HL-60/S4 treated with retinoic acid at 250 ng/mL for 4 days and 3 days (cell line): Measurements from ENCODE around the gene MAN1C1.

Experiments used
- in situ Hi-C: fragments of 300-500 bp; cut with MboI; formaldehyde crosslinking; loops from 2 replicates; pipeline ENCODE4 v1.7.0; 2022; ENCODE audit warnings: low sequenced_read_pairs

Gene MAN1C1

GRCh38 chr1:25613091-25613490 lies 3.5 kb upstream of the MAN1C1 start:
- in situ Hi-C loops: no loop called here

- in situ Hi-C loops: no loop called here
Observed at GRCh38 chr1:25614501-25615171, 2.0 kb upstream of the MAN1C1 start.

- in situ Hi-C loops: no loop called here
Observed at GRCh38 chr1:25615172-25615541, 1.4 kb upstream of the MAN1C1 start.

DNA sequence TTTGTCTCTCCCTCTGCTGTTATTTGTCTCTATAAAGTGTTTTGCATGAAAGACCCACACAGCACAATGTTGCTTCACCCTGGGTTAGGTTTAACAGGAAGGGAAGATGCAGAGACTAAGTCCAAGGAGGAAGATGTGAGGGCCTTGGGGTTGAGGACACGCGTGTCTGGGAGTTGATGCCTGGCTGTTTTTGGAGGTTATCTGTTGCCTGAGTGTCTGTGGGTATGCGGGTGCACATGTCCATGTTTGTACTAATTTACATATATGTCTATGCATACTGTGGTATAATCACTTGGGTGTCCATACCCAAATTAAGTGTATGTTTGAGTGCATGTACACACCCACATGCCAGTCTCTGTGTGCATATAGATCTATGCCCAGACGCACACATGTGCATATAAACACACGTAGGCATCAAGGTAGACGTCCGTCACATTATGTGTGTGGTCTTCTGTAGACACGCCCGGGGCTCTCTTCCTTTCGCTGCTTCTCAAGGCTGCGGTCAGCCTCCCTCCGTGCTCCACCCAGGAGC lies 962 bp upstream of the MAN1C1 start:
- in situ Hi-C loops: no loop called here

DNA sequence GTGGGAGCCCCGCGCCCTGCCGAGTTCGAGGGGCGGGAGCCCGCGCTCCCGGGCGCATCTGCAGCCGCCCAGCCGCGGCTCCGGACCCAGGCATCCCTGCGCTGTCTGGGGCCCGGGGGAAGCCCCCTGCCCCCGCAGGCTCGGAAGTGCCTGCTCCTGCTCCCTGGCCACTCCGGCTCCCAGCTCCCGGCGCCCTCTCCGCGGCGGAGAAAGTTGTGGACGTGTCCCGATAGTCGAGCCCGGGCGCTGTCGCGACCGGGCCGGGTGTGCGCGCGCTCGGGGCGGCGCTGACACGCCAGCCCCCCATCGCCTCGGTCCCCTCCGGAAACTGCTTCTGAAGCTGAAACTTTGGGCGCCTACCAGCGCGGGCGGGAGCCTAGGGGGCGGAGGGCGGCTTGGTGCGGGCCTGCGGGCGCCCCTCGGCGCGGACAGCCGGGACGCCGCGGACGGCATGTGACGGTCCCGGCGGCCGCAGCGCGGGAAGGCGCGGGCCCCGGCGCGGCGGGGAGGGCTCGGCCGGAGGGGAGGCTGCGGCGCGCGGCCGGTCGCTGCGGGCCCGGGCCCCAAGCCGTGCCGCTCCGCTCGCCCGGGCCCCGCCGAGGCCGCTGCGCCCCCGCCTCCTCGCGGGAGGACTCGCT lies 515 bp downstream of the MAN1C1 start:
- in situ Hi-C loops: no loop called here

DNA sequence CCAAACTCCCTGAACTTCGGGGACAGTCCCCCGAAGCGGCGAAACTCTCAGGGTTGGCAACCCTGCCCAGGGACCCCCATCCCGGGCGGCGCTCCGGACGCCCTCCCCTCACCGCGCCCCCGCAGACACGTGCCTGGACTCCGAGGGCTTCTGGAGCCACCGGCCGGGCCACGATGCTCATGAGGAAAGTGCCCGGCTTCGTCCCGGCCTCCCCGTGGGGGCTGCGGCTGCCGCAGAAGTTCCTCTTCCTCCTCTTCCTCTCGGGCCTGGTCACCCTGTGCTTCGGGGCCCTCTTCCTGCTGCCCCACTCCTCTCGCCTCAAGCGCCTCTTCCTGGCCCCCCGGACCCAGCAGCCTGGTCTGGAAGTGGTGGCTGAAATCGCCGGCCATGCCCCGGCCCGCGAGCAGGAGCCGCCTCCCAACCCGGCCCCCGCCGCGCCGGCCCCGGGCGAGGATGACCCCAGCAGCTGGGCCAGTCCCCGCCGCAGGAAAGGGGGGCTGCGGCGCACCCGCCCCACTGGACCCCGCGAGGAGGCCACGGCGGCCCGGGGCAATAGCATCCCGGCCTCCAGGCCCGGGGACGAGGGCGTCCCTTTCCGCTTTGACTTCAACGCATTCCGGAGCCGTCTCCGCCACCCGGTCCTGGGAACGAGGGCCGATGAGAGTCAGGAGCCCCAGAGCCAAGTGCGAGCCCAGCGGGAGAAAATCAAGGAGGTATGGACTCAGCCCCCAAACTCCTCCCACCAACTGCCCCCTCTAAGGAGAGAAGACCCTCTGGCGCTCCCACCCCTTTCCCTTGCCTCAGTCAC lies 1.2 kb downstream of the MAN1C1 start:
- in situ Hi-C loops: no loop called here

- in situ Hi-C loops: no loop called here
Observed at GRCh38 chr1:25618433-25618808, 1.8 kb downstream of the MAN1C1 start.

GRCh38 chr1:25619101-25619890 lies 2.7 kb downstream of the MAN1C1 start:
- in situ Hi-C loops: no loop called here

GRCh38 chr1:25620211-25620610 lies 3.6 kb downstream of the MAN1C1 start:
- in situ Hi-C loops: no loop called here

GRCh38 chr1:25620701-25621350 lies 4.2 kb downstream of the MAN1C1 start:
- in situ Hi-C loops: no loop called here

DNA sequence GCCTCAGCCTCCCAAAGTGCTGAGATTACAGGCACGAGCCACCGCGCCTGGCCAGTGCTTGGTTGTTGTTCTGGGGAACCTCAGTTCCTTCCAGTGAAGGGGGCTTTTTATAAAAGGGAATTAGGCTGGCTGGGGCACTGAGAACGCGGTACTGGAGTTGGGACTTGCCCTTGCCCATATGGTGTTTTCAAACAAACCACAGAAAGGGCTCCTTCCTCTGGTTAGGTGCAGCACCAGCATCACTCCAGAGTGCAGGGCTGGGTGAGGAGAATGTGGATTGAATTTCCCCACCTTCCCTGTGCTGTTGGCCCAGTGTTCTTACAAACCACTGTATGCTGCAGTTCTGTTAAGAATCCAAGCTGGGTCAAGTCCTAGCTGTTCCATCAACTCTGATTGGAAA lies 5.3 kb downstream of the MAN1C1 start:
- in situ Hi-C loops: no loop called here

DNA sequence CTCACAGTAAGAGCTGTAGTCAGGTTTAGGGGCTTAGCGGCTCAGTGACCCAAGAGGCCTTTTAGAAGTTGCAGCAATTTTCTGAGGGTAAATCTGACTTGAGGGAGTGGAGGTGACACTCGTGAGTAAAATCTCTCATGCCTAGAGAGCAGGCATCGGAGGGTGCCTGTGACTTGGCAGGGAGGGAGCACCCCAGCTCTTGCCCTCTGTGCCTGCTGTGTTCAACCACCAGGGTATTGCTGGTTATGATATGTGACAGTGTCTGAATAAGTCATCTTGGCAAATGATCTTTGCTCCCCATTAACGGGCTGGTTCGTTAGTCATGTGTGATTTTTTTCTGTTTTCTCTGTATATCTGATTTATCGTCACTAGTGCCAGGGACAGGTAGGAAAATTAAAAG lies 5.9 kb downstream of the MAN1C1 start:
- in situ Hi-C loops: no loop called here

DNA sequence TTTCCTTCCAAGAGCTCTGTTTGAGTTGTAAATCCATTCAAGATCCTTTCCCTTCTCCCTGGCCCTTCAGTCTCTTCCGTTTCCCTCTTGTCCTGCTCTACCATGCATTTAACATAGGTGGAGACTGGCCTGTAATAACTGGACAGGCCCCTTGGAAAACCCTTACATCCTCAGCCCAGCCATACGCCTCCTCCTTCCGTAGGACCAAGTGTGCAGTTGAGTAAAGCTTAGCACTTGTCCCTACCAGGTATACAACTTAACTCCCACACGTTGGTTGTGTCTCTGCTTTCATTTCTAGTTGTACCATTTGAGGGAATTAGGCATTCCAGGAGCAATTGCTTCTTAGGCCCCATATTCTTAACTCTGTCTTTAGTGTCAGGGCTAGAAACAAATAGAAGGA lies 6.4 kb downstream of the MAN1C1 start:
- in situ Hi-C loops: no loop called here

DNA sequence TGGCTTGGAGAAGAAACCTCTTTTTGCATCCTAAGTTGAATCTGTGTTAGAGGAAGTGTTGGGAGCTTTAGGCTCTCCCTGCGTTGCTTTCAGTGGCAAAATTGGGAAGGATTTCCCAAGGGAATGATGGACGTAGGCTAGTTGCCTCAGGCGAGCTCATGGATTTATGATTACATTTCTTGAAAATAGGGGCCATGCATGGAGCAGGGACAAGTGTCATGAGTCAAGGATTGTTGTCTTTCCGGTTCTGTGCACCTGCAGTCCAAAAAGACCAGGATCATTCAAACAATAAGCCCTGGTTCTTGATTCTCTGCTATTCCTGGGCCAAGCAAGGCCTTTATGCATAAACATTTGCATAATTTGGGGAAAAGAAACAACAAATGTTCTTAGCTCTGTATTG lies 7.1 kb downstream of the MAN1C1 start:
- in situ Hi-C loops: no loop called here

DNA sequence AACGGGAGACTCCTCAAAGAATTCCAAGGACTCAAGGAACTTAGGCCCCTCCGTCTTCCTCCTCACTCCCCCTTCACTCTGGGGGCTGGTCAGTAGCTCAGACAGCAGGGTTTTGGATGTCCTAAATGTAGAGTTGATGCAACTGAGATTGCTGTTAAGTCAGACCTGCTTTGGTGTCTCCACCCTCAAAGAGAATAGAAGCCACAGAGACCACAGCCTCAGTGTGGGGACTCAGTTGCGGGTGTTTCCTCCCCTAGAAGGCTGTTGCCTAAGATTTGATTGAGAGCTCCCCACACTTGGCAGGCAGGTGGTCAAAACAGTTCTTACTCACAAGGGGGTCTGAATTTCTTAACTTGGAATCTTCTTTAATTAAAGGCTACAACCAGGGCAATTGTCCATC lies 7.6 kb downstream of the MAN1C1 start:
- in situ Hi-C loops: no loop called here

GRCh38 chr1:25624604-25625003 lies 8.0 kb downstream of the MAN1C1 start:
- in situ Hi-C loops: no loop called here

DNA sequence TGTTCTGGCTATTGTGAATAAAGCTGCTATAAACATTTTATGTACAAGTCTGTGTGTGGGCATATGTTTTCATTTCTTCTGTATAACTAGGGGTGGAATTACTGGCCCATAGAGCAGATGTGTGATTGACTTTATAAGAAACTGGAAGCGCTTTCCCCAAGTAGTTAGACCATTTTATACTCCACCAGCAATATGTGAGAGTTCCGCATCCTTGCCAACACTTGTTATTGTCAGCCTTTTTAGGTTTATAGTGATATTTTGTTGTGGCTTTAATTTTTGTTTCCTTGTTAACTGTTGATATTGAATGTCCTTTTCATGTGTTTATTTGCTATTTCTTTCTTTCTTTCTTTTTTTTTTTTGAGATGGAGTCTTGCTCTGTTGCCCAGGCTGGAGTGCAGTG lies 9.4 kb downstream of the MAN1C1 start:
- in situ Hi-C loops: no loop called here

GRCh38 chr1:25628741-25629421 lies 12.3 kb downstream of the MAN1C1 start:
- in situ Hi-C loops: no loop called here

GRCh38 chr1:25629836-25630235 lies 13.2 kb downstream of the MAN1C1 start:
- in situ Hi-C loops: no loop called here
